ENCODE measurements around the gene PLEKHA6. TPM values are rescaled to one million over a fixed set of nuclear protein-coding genes. Genes with fewer than 3 reads are reported as not detected.

The PLEKHA6 gene
- total and polyA plus RNA-seq, 2 of the 8 experiments (the other 6 are each of a cell fraction or from before 2014, with no cell fraction given): 4.8 to 20.2 TPM

- Histone ChIP-seq H3K4me2 (ENCODE audit: insufficient read depth in 1 of 2, low read depth in 2 of 2, low read length in 2 of 2) (no peak overlapping the region), H3K79me2 (ENCODE audit: control insufficient read depth in 1 of 2, insufficient read depth in 2 of 2, low read length in 2 of 2) (no peaks in the 10 kb centered on the region), H4K8ac (ENCODE audit: extremely low read depth, insufficient read depth, low read length) (no peak overlapping the region), H3K56ac (replicated peaks; ENCODE audit: insufficient read length, low read depth, low read length) (no peak overlapping the region), H4K20me1 (replicated peaks in 1 of 2; ENCODE audit: control insufficient read depth in 1 of 2, insufficient read depth in 2 of 2, low read length in 2 of 2) (no peaks in the 10 kb centered on the region), H3K27ac (ENCODE audit: low read depth, low read length) (no peak overlapping the region), H3K27me3 (replicated peaks in 1 of 4; ENCODE audit: control insufficient read depth in 3 of 4, extremely low read depth in 1 of 4, insufficient read depth in 3 of 4, low read length in 3 of 4) (no peaks in the 10 kb centered on the region), H3K36me3 (ENCODE audit: control insufficient read depth in 2 of 4, insufficient read depth in 4 of 4, low read length in 3 of 4) (peaks cover 0 to 4% (median 0%) of the 10 kb centered on the region in 4 experiments; a peak in 1 of 8 replicates), H3K4ac (replicated peaks; ENCODE audit: insufficient read length, low read depth, low read length) (no peak overlapping the region), H2BK15ac (ENCODE audit: low read length) (no peak overlapping the region), H2AFZ (ENCODE audit: low read length) (no peak overlapping the region), H3K79me1 (ENCODE audit: low read depth, low read length) (no peaks in the 10 kb centered on the region), H3K23ac (ENCODE audit: insufficient read length) (no peak overlapping the region), H2BK20ac (ENCODE audit: low read length) (no peak overlapping the region), H2BK5ac (ENCODE audit: low read depth, low read length) (no peak overlapping the region), H2AK5ac (ENCODE audit: low read depth, low read length) (no peak overlapping the region), H3K18ac (ENCODE audit: extremely low read depth, low read length) (no peak overlapping the region), H3K23me2 (ENCODE audit: low read depth, low read length) (no peaks in the 10 kb centered on the region), H3K14ac (ENCODE audit: insufficient read length) (no peak overlapping the region), H2BK12ac (ENCODE audit: low read depth, low read length) (no peak overlapping the region), H2BK120ac (replicated peaks; ENCODE audit: low read depth, low read length) (no peak overlapping the region), H3K9me3 (ENCODE audit: insufficient read depth in 2 of 2, low read depth in 1 of 2, low read length in 1 of 2) (no peaks in the 10 kb centered on the region), H3K9ac (replicated peaks in 1 of 4; ENCODE audit: extremely low read depth in 1 of 4, low read depth in 3 of 4, low read length in 3 of 4) (no peak overlapping the region), H4K91ac (replicated peaks; ENCODE audit: insufficient read length, low read length) (no peak overlapping the region), H4K5ac (ENCODE audit: insufficient read length, low read depth, low read length) (no peak overlapping the region), H3K4me3 (ENCODE audit: extremely low read depth in 1 of 4, insufficient read depth in 2 of 4, low read depth in 3 of 4, low read length in 4 of 4) (no peak overlapping the region), H3K4me1 (replicated peaks in 1 of 4; ENCODE audit: control insufficient read depth in 3 of 4, insufficient read depth in 4 of 4, low read length in 3 of 4) (no peaks in the 10 kb centered on the region)
- POLR2A ChIA-PET (ENCODE audit: partially characterized antibody): no interaction called here
- FAIRE-seq (no peak), DNase-seq (ENCODE audit: low read depth in 1 of 2, low spot score in 2 of 2) (no peak)
- CTCF ChIA-PET (ENCODE audit: partially characterized antibody): interaction anchor here (0.8 to 5.3 kb wide), 2 partner anchors 9 to 122 kb away, joined by 3 to 43 read pairs; no protein-coding TSS in a partner anchor
- WGBS, 2 experiments (ENCODE audit: extremely low coverage in 1 of 2, insufficient coverage in 1 of 2, insufficient read length in 1 of 2, insufficient replicate concordance in 2 of 2, low coverage in 1 of 2, low lambda C conversion rate in 2 of 2, missing lambda C conversion rate in 1 of 2): 82% methylated on average over 1 of the region's 1 CpG; no CpG with 5 or more reads in 1 of the 2 experiments
- TF ChIP-seq JUN (IDR thresholded peaks at IDR 0.05; ENCODE audit: low read depth, low read length): no peak
- no peak for TF ChIP-seq SP4 (IDR thresholded peaks at IDR 0.05; ENCODE audit: low read length)
- TF ChIP-seq SIN3A (conservative IDR thresholded peaks at IDR 0.05 in 1 of 2, IDR thresholded peaks at IDR 0.05 in 1 of 2; ENCODE audit: low read depth in 1 of 2, low read length in 2 of 2): no peak
- TF ChIP-seq USF2 (IDR thresholded peaks at IDR 0.05; ENCODE audit: low read length): no peak
- TF ChIP-seq KDM5A (IDR thresholded peaks at IDR 0.05; ENCODE audit: low read length): no peak
- no peak for TF ChIP-seq SUZ12 (IDR thresholded peaks at IDR 0.05; ENCODE audit: low read length)
- no peak for TF ChIP-seq SAP30 (IDR thresholded peaks at IDR 0.05; ENCODE audit: insufficient read depth, insufficient replicate concordance, low read length)
- no peak for TF ChIP-seq KDM4A (IDR thresholded peaks at IDR 0.05; ENCODE audit: low read depth, low read length, severe bottlenecking)
- TF ChIP-seq NANOG (IDR thresholded peaks at IDR 0.05; ENCODE audit: insufficient read depth, low read depth, low read length, poor library complexity, severe bottlenecking): no peak
- no peak for TF ChIP-seq E2F6 (IDR thresholded peaks at IDR 0.05)
- TF ChIP-seq RFX5 (IDR thresholded peaks at IDR 0.05; ENCODE audit: borderline replicate concordance, low read depth, low read length): no peak
- no peak for TF ChIP-seq ZNF274 (IDR thresholded peaks at IDR 0.05; ENCODE audit: borderline replicate concordance, extremely low read depth, low read length)
Observed at GRCh38 chr1:204240233-204240632, 119.5 kb downstream of the PLEKHA6 start.
